DMS153 treated with DMSO at 0.1 percent for 48 hours (cell line): ENCODE data around the gene TLE6.
"Not testable (repeated sequence)": the region's sequence is repeated elsewhere in the genome, so short reads cannot be mapped to it uniquely, and the experiment has no call there.

Experiments used
- DNase-seq: peaks from one replicate; lab custom pipeline; 2025; ENCODE audit not compliant: unreplicated experiment; lab: John Stamatoyannopoulos, UW

The TLE6 gene

GRCh38 chr19:3001235-3001800, 24.0 kb downstream of the TLE6 start:
- DNase-seq = no peak

GRCh38 chr19:3003046-3003445, 25.7 kb downstream of the TLE6 start:
- no peak for DNase-seq

- no peak for DNase-seq
These were observed 27.2 kb downstream of the TLE6 start for GRCh38 chr19:3004522-3004921.

GRCh38 chr19:3005345-3005744, 28.0 kb downstream of the TLE6 start:
- no peak for DNase-seq

GRCh38 chr19:3006075-3006767, 28.9 kb downstream of the TLE6 start:
- DNase-seq = no peak

GRCh38 chr19:3007975-3008374, 30.6 kb downstream of the TLE6 start:
- no peak for DNase-seq

- DNase-seq = no peak
These were observed 31.6 kb downstream of the TLE6 start for GRCh38 chr19:3008994-3009393.

GRCh38 chr19:3010871-3011270, 33.5 kb downstream of the TLE6 start:
- no peak for DNase-seq

GRCh38 chr19:3012059-3012458, 34.7 kb downstream of the TLE6 start:
- not testable (repeated sequence) for DNase-seq

GRCh38 chr19:3012621-3013262, 35.4 kb downstream of the TLE6 start:
- DNase-seq = no peak

- DNase-seq = no peak
These were observed 35.9 kb downstream of the TLE6 start for GRCh38 chr19:3013263-3013725.

- DNase-seq = no peak
These were observed 36.8 kb downstream of the TLE6 start for GRCh38 chr19:3014135-3014534.

- no peak for DNase-seq
These were observed 38.0 kb downstream of the TLE6 start for GRCh38 chr19:3015126-3016057.

- DNase-seq = no peak
These were observed 40.6 kb downstream of the TLE6 start for GRCh38 chr19:3017923-3018322.

- no peak for DNase-seq
These were observed 42.0 kb downstream of the TLE6 start for GRCh38 chr19:3019211-3019854.

- no peak for DNase-seq
These were observed 43.1 kb downstream of the TLE6 start for GRCh38 chr19:3020321-3020960.

GRCh38 chr19:3024509-3024869, 47.1 kb downstream of the TLE6 start:
- DNase-seq = no peak

GRCh38 chr19:3024870-3025548, 47.6 kb downstream of the TLE6 start:
- no peak for DNase-seq

- DNase-seq = no peak
These were observed 48.2 kb downstream of the TLE6 start for GRCh38 chr19:3025549-3025886.

- no peak for DNase-seq
These were observed 49.4 kb downstream of the TLE6 start for GRCh38 chr19:3026768-3027167.
